SU-DHL-6 (cell line): ENCODE results near the gene STRBP.

Experiments
- EZH2phosphoT487 ChIP-seq: fragments of 200-600 bp; sonication (generic), shearing (Covaris generic); conservative IDR thresholded peaks from 2 replicates; pipeline ENCODE4 v1.6.1; 2018; ENCODE audit warnings: mild to moderate bottlenecking, antibody characterized with exemption, low read length, moderate library complexity, mixed read lengths
- TF ChIP-seq, protein P1 (sequence below): fragments of 200-600 bp; sonication (generic); IDR thresholded peaks from one replicate; pipeline ENCODE4 v1.5.1; 2017; ENCODE audit warnings: antibody characterized with exemption, mild to moderate bottlenecking, low read length, moderate library complexity; ENCODE audit not compliant: insufficient read depth, poor library complexity, severe bottlenecking

DNA sequence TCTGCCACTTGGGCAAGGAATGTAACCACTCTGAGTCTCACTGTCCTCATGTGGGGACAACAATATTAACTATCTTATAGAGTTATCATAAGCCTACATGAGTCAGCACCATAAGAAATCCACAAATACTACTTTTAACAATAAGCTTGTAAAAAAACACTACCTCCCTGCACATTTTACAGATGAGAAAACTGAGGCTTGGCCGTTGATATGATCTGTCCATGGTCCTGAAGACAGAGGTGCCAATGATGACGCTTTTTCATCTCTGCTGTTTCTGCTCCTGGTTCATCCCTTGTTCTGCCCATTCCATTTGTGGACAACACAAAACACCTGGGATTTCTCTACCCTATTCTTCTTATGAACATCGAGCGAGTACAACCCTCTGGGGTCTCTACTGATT is 23.4 kb upstream of the STRBP start:
- TF ChIP-seq, protein P1, sequence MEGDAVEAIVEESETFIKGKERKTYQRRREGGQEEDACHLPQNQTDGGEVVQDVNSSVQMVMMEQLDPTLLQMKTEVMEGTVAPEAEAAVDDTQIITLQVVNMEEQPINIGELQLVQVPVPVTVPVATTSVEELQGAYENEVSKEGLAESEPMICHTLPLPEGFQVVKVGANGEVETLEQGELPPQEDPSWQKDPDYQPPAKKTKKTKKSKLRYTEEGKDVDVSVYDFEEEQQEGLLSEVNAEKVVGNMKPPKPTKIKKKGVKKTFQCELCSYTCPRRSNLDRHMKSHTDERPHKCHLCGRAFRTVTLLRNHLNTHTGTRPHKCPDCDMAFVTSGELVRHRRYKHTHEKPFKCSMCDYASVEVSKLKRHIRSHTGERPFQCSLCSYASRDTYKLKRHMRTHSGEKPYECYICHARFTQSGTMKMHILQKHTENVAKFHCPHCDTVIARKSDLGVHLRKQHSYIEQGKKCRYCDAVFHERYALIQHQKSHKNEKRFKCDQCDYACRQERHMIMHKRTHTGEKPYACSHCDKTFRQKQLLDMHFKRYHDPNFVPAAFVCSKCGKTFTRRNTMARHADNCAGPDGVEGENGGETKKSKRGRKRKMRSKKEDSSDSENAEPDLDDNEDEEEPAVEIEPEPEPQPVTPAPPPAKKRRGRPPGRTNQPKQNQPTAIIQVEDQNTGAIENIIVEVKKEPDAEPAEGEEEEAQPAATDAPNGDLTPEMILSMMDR: no peak
- no peak for TF ChIP-seq EZH2phosphoT487
